CD4-positive, alpha-beta T cell treated with Interleukin-17A for 4 hours (primary cell): Measurements from ENCODE around the gene CNOT11.

Experiments
- DNase-seq: peaks from one replicate; pipeline ENCODE4 v3.0.0-alpha.2; 2020; ENCODE audit warnings: mixed read lengths

The CNOT11 gene

GRCh38 chr2:101282980-101283379 lies 30.3 kb downstream of the CNOT11 start:
- DNase-seq: no peak

GRCh38 chr2:101286684-101287083 lies 34.0 kb downstream of the CNOT11 start:
- no peak for DNase-seq

- DNase-seq: no peak
Measured at GRCh38 chr2:101287303-101287702, 34.6 kb downstream of the CNOT11 start.

DNA sequence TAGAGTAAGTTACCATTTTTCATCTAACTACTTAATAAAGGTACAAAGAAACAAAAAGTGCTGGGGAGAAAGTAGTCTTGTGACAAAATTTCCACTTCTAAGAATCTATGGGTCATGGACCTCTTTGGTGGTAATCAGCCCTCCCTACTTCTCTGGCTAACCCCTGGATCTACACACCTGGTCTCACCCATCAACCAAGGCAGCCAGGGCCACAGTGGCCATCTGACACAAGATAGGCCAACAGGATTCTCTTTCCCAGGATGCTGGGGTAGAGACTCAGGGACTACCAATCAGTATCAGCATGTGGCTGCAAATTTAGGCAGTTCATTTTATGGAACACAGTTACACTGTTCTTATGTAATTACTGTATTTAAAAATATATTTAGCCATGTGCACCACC lies 38.0 kb downstream of the CNOT11 start:
- DNase-seq: no peak

- DNase-seq: no peak
Measured at GRCh38 chr2:101291973-101292372, 39.3 kb downstream of the CNOT11 start.

DNA sequence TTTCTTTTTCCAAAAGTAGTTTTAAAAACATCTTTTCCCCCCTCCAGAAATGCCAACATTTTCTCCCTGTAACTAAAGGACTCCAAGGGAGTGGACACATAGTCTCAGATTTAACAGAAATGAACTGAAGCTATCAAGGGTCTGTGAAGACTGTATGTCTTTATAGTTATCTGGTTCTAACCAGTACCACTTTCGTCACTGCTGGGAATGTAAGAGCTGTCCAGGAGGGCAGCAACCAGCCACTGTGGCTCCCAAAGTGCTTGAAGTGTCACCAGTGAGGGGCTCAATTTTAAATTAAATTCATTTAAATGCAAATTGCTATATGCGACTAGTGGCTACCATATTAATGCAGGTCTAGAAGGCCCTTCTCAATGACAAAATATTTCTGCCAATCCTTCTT lies 40.9 kb downstream of the CNOT11 start:
- DNase-seq: no peak

DNA sequence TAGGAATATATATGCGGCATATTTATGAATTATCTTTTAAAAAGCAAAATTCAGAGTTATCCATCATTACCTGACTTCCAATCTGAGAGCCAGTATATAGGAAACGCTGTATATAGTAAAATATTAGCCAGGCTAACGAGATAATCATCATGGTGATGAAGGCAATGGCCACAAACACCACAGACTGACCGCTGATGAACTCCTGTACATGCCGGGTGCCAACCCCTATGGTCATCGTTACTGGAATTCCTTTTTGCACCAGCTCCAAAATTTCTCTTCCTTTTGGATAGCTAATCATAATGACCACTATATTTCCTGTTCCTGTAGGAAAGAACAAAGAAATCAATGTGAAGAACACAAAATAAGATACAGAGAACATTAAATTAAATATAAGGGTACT lies 42.2 kb downstream of the CNOT11 start:
- DNase-seq: no peak

GRCh38 chr2:101295895-101296294 lies 43.2 kb downstream of the CNOT11 start:
- DNase-seq: no peak

- DNase-seq: no peak
Measured at GRCh38 chr2:101296371-101296770, 43.7 kb downstream of the CNOT11 start.

DNA sequence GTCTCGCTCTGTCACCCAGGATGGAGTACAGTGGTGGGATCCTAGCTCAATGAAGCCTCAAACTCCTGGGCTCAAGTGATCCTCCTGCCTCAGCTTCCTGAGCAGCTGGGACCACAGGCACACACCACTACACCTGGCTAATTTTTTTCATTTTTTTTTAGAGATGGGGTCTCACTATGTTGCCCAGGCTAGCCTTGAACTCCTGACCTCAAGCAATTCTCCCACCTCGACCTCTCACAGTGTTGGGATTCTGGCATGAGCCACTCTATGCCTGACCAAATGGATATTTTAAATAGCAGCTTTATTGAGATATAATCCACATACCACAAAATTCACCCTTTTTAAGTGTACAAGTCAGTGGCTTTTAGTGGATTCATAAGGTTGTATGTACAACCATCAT lies 44.7 kb downstream of the CNOT11 start:
- no peak for DNase-seq

GRCh38 chr2:101299604-101300003 lies 46.9 kb downstream of the CNOT11 start:
- no peak for DNase-seq

GRCh38 chr2:101300164-101300563 lies 47.5 kb downstream of the CNOT11 start:
- peak; percentile 20 for DNase-seq

DNA sequence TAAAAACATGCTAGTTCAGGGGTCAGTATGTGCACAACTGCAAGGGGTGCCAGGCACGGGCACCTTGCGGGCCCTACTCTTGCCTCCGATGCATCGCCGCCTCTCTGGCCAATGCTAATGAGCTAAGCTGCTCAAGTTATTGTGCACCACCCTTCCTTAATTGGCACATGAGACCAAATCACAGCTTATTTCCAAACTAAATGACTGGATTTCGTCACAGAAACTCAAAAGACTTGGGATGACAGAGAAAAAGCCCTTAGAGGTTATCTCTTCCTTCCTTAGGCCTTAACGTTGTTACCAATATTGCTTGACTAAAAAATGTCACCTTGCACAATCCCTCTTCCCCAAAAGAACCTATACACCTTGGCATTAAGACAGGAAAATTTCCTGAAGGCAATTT lies 48.1 kb downstream of the CNOT11 start:
- DNase-seq: no peak

DNA sequence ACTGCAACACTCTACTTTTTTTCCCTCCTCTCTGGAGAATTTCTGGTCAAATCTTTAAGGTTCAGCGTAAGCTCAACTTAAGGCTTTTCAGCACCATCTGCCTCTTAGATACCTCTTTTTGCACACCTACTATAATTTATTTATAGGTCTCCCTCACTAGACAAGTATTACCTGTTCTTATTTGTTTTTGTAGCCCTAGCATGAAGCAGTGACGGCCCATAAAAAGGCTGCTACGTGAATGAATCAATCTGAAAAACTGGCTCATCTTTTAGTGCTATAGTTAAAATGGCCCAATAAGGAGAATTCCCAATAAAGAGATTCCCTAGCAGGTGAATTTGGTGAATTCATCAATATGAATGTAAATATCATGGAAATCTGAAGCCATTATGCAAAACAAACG lies 49.3 kb downstream of the CNOT11 start:
- no peak for DNase-seq

- no peak for DNase-seq
Measured at GRCh38 chr2:101303688-101304087, 51.0 kb downstream of the CNOT11 start.

DNA sequence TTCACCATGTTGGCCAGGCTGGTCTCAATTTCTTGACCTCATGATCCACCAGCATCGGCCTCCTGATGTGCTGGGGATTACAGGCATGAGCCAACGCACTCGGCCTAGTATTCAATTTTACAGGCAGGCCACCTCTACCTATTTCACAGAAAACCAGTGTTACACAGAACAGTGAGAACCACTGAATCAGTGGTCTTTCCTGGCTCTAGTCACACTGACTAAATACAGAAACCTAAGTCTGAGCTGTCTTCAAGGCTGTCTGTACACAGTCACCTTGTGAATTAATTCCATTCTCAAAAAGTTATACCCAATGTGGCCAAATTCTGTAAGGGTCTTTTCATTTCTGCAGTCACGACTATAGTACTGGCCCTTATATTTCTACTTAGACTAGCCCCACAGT lies 52.3 kb downstream of the CNOT11 start:
- DNase-seq: no peak

DNA sequence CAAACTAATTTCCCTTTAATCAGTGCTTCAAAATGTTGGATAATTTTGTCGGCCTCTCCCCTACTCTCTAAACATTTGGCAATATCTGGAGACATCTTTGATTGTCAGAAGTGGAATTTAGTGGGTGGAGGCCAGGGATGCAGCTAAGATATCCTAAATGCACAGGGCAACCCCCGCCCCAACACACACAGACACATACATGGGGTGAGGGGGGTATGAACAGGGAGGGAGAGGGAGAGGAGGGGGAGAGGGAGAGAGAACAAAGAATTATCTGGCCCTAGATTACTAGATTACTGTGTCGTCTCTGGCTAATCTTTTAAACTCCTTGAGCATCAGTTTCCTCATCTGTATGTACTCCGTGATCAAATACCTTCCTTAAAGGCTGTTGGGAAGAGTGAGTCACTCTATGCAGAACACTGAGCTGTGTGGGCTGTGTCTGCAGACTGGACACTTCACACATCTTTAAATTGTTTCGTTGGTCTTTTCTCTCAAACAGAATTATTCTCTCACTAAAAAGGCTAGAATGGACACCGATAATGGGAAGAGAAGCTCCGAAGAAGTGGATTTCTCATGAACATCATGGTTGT lies 52.9 kb downstream of the CNOT11 start:
- DNase-seq: no peak

GRCh38 chr2:101306410-101306809 lies 53.7 kb downstream of the CNOT11 start:
- DNase-seq: no peak

DNA sequence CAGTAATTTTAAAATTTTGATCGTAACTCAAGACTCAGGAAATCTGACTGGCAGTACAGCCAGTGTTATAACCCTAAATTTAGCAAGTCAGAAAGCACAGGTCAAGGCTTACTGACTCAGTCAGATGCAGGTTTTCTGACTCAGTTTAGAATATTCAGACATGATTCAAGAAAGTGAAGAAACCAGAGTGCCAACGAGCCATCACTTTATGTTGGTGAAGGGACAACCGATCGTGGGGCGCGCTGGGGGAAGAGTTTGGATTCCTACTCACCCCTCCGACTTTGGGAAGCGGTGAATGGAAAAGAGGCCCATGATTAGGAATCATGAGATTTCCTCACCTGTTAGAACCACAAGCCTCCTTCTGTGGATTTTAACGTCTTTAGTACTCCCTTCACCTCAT lies 54.8 kb downstream of the CNOT11 start:
- peak; percentile 29 for DNase-seq

DNA sequence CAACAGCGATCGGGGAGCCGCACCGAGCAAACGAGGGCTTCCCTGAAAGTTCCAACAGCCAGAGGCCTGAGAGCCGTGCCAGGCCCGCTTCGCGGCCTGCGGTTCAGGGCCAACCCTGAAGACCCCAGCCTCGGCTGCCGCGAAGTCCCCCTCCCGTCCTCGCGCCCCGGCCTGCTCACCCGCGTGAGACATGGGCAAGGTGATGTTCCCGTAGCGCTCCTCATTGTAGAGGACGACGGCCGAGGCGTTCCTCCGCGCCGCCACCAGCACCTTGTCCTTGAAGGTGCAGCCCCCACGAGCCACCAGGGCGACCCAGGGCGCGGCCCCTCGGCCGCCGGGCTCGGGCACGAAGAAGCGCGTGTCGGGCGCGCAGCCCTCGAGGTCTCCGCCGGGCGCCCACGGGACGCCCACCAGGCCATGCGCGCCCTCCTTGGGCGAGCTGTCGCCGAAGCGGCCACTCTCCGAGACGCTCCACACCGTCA lies 55.3 kb downstream of the CNOT11 start:
- peak; percentile 45 for DNase-seq

DNA sequence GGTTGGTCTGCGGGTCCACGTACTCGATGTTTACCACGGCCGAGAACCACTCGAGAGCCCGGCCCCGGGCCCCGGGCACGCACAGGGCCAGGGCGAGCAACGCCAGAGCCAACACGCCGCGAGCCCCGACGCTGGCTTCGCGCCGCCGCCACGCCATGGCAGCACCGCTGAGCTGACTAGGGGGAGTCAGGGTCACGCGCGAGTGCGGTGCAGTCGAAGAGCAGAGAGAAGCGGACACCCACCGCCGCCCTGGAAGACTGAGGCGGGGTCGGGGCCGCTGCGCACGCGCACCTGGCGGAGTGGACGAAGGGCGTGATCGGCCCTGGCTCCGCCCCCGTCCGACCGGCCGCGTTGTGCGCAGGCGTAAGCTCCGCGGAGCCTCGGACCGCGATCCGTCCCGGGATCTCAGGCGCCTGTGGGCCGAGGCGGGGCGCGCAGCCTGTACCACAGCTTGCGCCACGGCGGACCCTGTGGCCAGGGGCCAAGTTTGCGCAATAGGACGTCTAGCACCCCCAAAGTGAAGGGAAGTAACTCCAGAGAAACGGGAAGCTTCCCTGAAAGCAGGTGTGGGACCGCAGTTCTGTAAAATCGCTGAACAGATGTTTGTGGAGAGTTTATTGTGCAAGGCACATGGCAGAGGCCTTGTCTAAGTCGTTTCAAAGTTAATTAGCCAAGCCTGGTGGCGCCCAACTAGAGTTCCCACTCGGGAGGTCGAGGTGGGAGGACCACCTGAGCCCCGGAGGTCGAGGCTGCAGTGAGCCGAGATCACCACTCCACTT lies 55.9 kb downstream of the CNOT11 start, which contains the start of gene RNF149:
RNF149 (minus strand) TSS at position 270 of the 779 bp plus-strand sequence; CDS start at position 157, 113 bp downstream.
- DNase-seq: peak; percentile 95

DNA sequence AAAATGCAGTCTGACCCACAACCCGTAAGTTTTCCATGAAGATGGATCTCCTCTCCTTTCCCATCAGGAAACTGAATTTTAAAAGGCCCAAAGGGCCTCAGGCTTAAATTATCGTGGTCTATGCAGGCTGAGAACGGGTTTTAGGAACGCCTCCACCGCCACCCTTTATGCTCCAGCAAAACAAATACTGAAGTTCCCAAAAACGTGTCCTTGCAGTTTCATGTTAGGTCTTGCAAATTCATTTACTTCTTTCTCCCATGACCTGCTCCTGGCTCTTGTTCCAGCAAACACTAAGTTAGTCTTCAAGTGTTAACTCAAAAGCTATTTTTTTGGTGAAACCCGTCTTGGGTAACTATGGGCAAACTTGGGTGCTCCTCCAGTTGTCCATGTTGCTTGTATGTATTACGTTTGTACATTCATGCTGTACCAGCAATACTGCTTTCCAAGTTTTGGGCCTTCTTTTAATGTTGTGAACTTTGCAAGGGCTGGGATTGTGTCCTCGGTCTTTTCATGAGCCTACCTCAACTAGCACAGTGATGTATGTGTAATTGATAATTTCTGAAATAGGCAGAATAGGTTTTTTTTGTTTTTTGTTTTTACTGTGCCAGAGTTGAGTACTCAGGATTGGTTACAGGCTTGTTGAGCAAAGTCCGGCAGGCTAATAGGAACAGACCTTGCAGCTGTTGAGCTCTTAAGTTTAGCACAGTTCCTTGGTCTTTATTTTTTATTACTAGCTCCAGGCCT lies 57.6 kb downstream of the CNOT11 start:
- DNase-seq: no peak

GRCh38 chr2:101310834-101311695 lies 58.4 kb downstream of the CNOT11 start:
- DNase-seq: peak; percentile 29
